HG02970 (cell line): ENCODE results near the gene CHTF8.
"Not testable (repeated sequence)": the region's sequence is repeated elsewhere in the genome, so short reads cannot be mapped to it uniquely, and the experiment has no call there.

ENCODE experiments used
- ATAC-seq: cut with Tn5 transposase; IDR thresholded peaks from one replicate; pipeline ENCODE4 v1.9.1; 2021; ENCODE audit warnings: mild to moderate bottlenecking, moderate library complexity, moderate number of reproducible peaks; ENCODE audit not compliant: unreplicated experiment, low FRiP score

Gene CHTF8

GRCh38 chr16:69132424-69133252 is at the start of gene CHTF8, which contains the start of gene UTP4:
TSS of gene CHTF8 (minus strand) at chr16:69132588. CDS start at chr16:69121458, 11,130 bp downstream.
TSS of gene UTP4 (plus strand) at chr16:69132649. CDS start at chr16:69133460, 811 bp downstream.
- peak; percentile 85 for ATAC-seq

GRCh38 chr16:69180011-69180338 is 47.6 kb upstream of the CHTF8 start:
- ATAC-seq: no peak

- no peak for ATAC-seq
Observed at GRCh38 chr16:69179328-69180010, 47.1 kb upstream of the CHTF8 start.

GRCh38 chr16:69176033-69176800 is 43.8 kb upstream of the CHTF8 start:
- no peak for ATAC-seq

GRCh38 chr16:69171325-69172084 is 39.1 kb upstream of the CHTF8 start:
- ATAC-seq: no peak

- ATAC-seq: no peak
Observed at GRCh38 chr16:69169607-69170352, 37.4 kb upstream of the CHTF8 start.

- ATAC-seq: no peak
Observed at GRCh38 chr16:69169051-69169450, 36.7 kb upstream of the CHTF8 start.

- no peak for ATAC-seq
Observed at GRCh38 chr16:69166946-69167930, 34.9 kb upstream of the CHTF8 start.

- ATAC-seq: no peak
Observed at GRCh38 chr16:69166221-69166833, 33.9 kb upstream of the CHTF8 start.

GRCh38 chr16:69165584-69165983 is 33.2 kb upstream of the CHTF8 start:
- no peak for ATAC-seq

GRCh38 chr16:69160192-69160591 is 27.8 kb upstream of the CHTF8 start:
- no peak for ATAC-seq

- ATAC-seq: no peak
Observed at GRCh38 chr16:69157196-69157595, 24.8 kb upstream of the CHTF8 start.

GRCh38 chr16:69150146-69150865 is 17.9 kb upstream of the CHTF8 start:
- ATAC-seq: no peak

GRCh38 chr16:69149621-69150020 is 17.2 kb upstream of the CHTF8 start:
- ATAC-seq: not testable (repeated sequence)

GRCh38 chr16:69145658-69146057 is 13.3 kb upstream of the CHTF8 start:
- no peak for ATAC-seq

GRCh38 chr16:69143116-69143515 is 10.7 kb upstream of the CHTF8 start:
- no peak for ATAC-seq

GRCh38 chr16:69141936-69142335 is 9.5 kb upstream of the CHTF8 start:
- ATAC-seq: no peak
